Measurements from ENCODE around the gene RAD54L.

DNA sequence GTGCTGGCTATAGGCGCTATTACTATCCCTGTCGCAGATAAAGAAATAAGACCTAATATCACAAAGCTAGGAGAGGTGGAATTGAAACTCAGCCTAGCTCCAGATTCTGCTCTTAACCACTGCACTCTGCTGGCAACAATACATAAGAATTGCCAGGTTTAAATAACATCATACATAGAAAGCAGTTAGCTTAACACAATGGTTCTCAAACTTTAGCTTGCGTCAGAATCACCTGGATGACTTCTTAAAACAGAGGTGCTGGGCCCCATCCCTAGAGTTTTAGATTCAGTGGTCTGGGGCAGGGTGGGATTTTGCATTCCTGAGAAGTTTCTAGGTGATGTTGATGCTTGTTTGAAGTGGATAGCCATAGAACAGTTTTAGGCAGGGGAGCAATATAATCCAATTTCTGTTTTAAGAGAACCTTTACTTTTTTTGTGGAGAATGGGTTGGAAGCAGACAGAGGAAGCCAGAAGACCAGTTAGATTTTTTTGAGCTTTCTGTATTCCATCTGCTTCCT, 48.3 kb upstream of the RAD54L start:
- TF ChIP-seq, protein P1, sequence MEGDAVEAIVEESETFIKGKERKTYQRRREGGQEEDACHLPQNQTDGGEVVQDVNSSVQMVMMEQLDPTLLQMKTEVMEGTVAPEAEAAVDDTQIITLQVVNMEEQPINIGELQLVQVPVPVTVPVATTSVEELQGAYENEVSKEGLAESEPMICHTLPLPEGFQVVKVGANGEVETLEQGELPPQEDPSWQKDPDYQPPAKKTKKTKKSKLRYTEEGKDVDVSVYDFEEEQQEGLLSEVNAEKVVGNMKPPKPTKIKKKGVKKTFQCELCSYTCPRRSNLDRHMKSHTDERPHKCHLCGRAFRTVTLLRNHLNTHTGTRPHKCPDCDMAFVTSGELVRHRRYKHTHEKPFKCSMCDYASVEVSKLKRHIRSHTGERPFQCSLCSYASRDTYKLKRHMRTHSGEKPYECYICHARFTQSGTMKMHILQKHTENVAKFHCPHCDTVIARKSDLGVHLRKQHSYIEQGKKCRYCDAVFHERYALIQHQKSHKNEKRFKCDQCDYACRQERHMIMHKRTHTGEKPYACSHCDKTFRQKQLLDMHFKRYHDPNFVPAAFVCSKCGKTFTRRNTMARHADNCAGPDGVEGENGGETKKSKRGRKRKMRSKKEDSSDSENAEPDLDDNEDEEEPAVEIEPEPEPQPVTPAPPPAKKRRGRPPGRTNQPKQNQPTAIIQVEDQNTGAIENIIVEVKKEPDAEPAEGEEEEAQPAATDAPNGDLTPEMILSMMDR (IDR thresholded peaks at IDR 0.05; ENCODE audit: low read depth, low read length): no peak
- TF ChIP-seq EZH2phosphoT487 (IDR thresholded peaks at IDR 0.05; ENCODE audit: low read depth): no peak

All from OCI-LY3 (cell line).